ENCODE data around the gene SETMAR. TPM values are rescaled to one million over a fixed set of nuclear protein-coding genes. Genes with fewer than 3 reads are reported as not detected.

Gene SETMAR
- total and polyA plus RNA-seq, 8 donors = 4.1 to 11.7 (median 8.6) TPM

- FAIRE-seq (no peak), ATAC-seq (no peak), DNase-seq (no peak)
- Histone ChIP-seq H3K36me3 (no peaks in the 10 kb centered on the region), H3K9me3 (no peaks in the 10 kb centered on the region), H3K27ac (no peak overlapping the region), H3K27me3 (no peaks in the 10 kb centered on the region), H3K4me1 (no peaks in the 10 kb centered on the region), H3K4me3 (no peak overlapping the region)
- intact Hi-C loops (cut with DNase I) = no loop called here
- no peak for TF ChIP-seq CTCF (IDR thresholded peaks at IDR 0.05)
- WGBS, 2 donors = 91 to 95% methylated on average over 2 of the region's 2 CpGs
Observed at GRCh38 chr3:4279516-4280105, 23.6 kb upstream of the SETMAR start.

- no peak for ATAC-seq
- Histone ChIP-seq H3K4me1 (no peaks in the 10 kb centered on the region), H3K36me3 (no peaks in the 10 kb centered on the region), H3K27me3 (no peaks in the 10 kb centered on the region), H3K4me3 (no peak overlapping the region), H3K27ac (no peak overlapping the region), H3K9me3 (no peaks in the 10 kb centered on the region)
- no peak for FAIRE-seq
- 43 to 47% methylated on average over 2 of the region's 2 CpGs for WGBS, 2 donors
- DNase-seq = no peak
- no peak for TF ChIP-seq CTCF (IDR thresholded peaks at IDR 0.05)
- intact Hi-C loops (cut with DNase I) = no loop called here
Observed at GRCh38 chr3:4281991-4282390, 21.2 kb upstream of the SETMAR start.

- ATAC-seq (no peak), DNase-seq (no peak), FAIRE-seq (no peak)
- intact Hi-C loops (cut with DNase I) = loop anchor here in 2 of 3 donors (5.0 kb wide), 1 partner anchor 1083 kb away; no protein-coding TSS in a partner anchor
- TF ChIP-seq CTCF (IDR thresholded peaks at IDR 0.05) = no peak
- Histone ChIP-seq H3K4me1 (no peaks in the 10 kb centered on the region), H3K27me3 (no peaks in the 10 kb centered on the region), H3K9me3 (no peaks in the 10 kb centered on the region), H3K36me3 (no peaks in the 10 kb centered on the region), H3K27ac (no peak overlapping the region), H3K4me3 (no peak overlapping the region)
- WGBS, 2 donors = 72 to 81% methylated on average over 4 of the region's 4 CpGs
Observed at GRCh38 chr3:4284865-4285264, 18.3 kb upstream of the SETMAR start.

- Histone ChIP-seq H3K27ac (no peak overlapping the region), H3K27me3 (no peaks in the 10 kb centered on the region), H3K4me3 (no peak overlapping the region), H3K9me3 (no peaks in the 10 kb centered on the region), H3K36me3 (no peaks in the 10 kb centered on the region), H3K4me1 (no peaks in the 10 kb centered on the region)
- ATAC-seq = no peak
- TF ChIP-seq CTCF (IDR thresholded peaks at IDR 0.05) = no peak
- 65 to 66% methylated on average over 4 of the region's 4 CpGs for WGBS, 2 donors
- FAIRE-seq = no peak
- no peak for DNase-seq
- intact Hi-C loops (cut with DNase I) = loop anchor here in 2 of 3 donors (5.0 kb wide), 1 partner anchor 1087 kb away; no protein-coding TSS in a partner anchor
Observed at GRCh38 chr3:4289044-4289443, 14.1 kb upstream of the SETMAR start.

GRCh38 chr3:4290272-4290893, 12.8 kb upstream of the SETMAR start:
- intact Hi-C loops (cut with DNase I) = loop anchor here in 1 of 3 donors (5.0 kb wide), 1 partner anchor 1098 kb away; no protein-coding TSS in a partner anchor
- 2 to 10% methylated on average over 5 of the region's 5 CpGs for WGBS, 2 donors
- TF ChIP-seq CTCF (IDR thresholded peaks at IDR 0.05) = peak; percentile 77 to 90 (median 85)
- Histone ChIP-seq H3K36me3 (no peaks in the 10 kb centered on the region), H3K9me3 (no peaks in the 10 kb centered on the region), H3K4me3 (no peak overlapping the region), H3K4me1 (no peaks in the 10 kb centered on the region), H3K27me3 (no peaks in the 10 kb centered on the region), H3K27ac (no peak overlapping the region)
- ATAC-seq (peak in 3 of 4 donors; percentile 79 to 89 (median 86)), DNase-seq (peak in 1 of 6 donors; percentile 46), FAIRE-seq (peak; percentile 60)
